Measurements from ENCODE around the gene CRACDL. TPM values are rescaled to one million over a fixed set of nuclear protein-coding genes. Genes with fewer than 3 reads are reported as not detected.

The CRACDL gene
- total and polyA plus RNA-seq, 9 donors = 1.4 to 3.3 (median 2.4) TPM

DNA sequence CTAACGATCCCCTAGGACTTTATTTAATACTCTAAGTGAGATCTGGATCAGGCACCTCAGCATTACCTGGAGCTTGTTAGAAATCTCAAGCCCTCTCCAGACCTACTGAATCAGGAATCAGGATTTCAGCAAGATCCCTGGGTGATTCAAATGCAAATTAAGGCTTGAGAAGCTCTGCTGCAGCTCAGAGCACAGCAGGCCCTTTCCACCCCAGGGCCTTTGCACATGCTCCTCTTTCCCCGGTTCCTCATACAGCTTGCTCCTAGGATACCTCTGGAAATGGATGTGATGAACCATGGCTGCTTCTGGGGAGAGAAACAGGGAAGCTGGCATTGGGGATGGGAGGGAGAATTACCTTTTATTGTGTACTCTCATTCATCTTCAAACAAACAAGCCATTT, 164.8 kb downstream of the CRACDL start:
- H3K9me3 ChIP-seq (replicated peaks; ENCODE audit: control insufficient read depth, low read depth, low read length) = no peaks in the 10 kb centered on the region
- peaks cover 3% of the 10 kb centered on the region for H3K27me3 ChIP-seq (ENCODE audit: control insufficient read depth, insufficient read depth, low read length)
- no peaks in the 10 kb centered on the region for H3K36me3 ChIP-seq (ENCODE audit: control insufficient read depth, insufficient read depth, low read length)
- WGBS (ENCODE audit: insufficient coverage) = 67% methylated on average over 1 of the region's 2 CpGs
- no peak overlapping the region for H3K27ac ChIP-seq (ENCODE audit: low read length)
- H3K4me1 ChIP-seq (ENCODE audit: control insufficient read depth, insufficient read depth, low read length) = peaks cover 29% of the 10 kb centered on the region
- H3K4me3 ChIP-seq (ENCODE audit: low read length) = no peak overlapping the region
- no peak for DNase-seq

DNA sequence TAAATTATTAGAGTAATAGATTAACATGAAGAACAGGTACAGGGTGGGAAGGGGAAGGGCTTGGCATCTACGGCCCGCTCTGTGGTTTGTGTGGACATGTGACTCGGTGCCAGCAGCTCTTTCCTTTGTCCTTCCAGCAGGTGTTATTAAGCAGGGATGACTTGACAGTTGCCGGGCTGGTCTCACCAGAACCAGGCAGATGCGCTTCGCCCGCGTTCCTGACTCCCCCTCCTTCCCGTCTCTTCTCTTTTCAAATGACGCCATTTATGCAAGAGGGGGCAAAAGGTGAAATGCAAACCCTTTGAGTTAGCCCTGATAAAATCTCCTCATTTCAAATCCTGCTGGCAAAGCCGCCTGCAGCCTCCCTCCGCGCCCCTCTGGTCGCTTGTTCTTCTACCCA, 166.2 kb downstream of the CRACDL start:
- Histone ChIP-seq H3K4me1 (ENCODE audit: control insufficient read depth, insufficient read depth, low read length) (peaks cover 18% of the 10 kb centered on the region), H3K27ac (ENCODE audit: low read length) (no peak overlapping the region), H3K9me3 (replicated peaks; ENCODE audit: control insufficient read depth, low read depth, low read length) (no peaks in the 10 kb centered on the region), H3K27me3 (ENCODE audit: control insufficient read depth, insufficient read depth, low read length) (peaks cover 3% of the 10 kb centered on the region), H3K4me3 (ENCODE audit: low read length) (no peak overlapping the region), H3K36me3 (ENCODE audit: control insufficient read depth, insufficient read depth, low read length) (no peaks in the 10 kb centered on the region)
- DNase-seq = no peak
- 76% methylated on average over 12 of the region's 14 CpGs for WGBS (ENCODE audit: insufficient coverage)

DNA sequence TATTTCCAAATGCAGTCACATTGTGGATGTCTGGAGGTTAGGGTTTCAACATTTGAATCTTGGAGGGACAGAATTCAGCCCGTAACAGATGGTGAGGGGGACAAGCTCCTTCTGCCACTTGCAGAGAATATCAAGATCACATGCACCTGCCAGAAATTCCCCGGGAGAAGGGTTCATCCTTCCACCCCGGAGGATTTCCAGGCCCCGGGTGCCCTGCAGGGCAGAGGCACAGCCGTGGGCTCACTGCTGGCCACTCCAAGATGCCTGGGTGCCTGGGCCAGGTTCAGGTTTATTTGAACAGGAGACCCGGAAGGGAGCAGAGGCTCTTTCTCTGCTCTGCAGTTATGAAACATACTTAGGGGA, 166.9 kb downstream of the CRACDL start:
- Histone ChIP-seq H3K4me1 (ENCODE audit: control insufficient read depth, insufficient read depth, low read length) (peaks cover 17% of the 10 kb centered on the region), H3K9me3 (replicated peaks; ENCODE audit: control insufficient read depth, low read depth, low read length) (no peaks in the 10 kb centered on the region), H3K27ac (ENCODE audit: low read length) (no peak overlapping the region), H3K36me3 (ENCODE audit: control insufficient read depth, insufficient read depth, low read length) (no peaks in the 10 kb centered on the region), H3K4me3 (ENCODE audit: low read length) (no peak overlapping the region), H3K27me3 (ENCODE audit: control insufficient read depth, insufficient read depth, low read length) (peaks cover 3% of the 10 kb centered on the region)
- whole genome bisulfite sequencing (ENCODE audit: insufficient coverage) = 47% methylated on average over 4 of the region's 6 CpGs
- DNase-seq = no peak

DNA sequence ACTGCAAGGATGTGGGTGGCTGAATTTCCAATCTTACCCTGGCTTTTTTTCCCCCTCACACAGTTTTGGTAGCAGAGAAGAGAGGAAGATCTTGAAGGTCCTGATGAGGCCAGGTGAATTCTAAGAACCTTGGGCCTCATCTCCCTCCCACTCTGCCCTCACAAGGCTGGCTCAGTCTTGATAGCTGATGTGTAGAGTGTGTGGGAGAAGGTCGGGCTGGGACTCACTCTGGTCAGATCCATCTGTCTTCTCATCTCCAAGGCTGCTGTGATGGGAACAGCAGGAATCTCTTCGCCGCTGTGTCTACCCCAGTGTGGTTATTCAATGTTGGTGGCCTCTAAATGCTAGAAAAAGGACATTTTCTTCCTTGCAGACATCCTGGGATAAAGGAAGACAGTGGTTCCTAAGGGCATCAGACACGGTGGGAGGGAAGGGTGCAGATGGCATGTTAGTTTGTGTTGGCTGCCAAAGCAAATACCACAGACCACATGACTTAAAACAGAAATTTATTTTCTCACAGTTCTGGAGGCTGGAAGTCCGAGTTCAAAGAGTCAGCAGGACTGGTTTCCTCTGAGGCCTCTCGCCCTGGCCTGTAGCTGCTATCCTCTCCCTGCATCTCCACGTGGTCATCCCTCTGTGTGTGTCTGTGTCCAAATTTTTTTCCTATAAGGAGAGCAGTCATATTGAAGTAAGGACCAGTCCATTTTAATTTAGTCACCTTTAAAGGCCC, 167.5 kb downstream of the CRACDL start:
- Histone ChIP-seq H3K27me3 (ENCODE audit: control insufficient read depth, insufficient read depth, low read length) (peaks cover 3% of the 10 kb centered on the region), H3K27ac (ENCODE audit: low read length) (no peak overlapping the region), H3K9me3 (replicated peaks; ENCODE audit: control insufficient read depth, low read depth, low read length) (no peaks in the 10 kb centered on the region), H3K4me1 (ENCODE audit: control insufficient read depth, insufficient read depth, low read length) (peaks cover 17% of the 10 kb centered on the region), H3K36me3 (ENCODE audit: control insufficient read depth, insufficient read depth, low read length) (no peaks in the 10 kb centered on the region), H3K4me3 (ENCODE audit: low read length) (no peak overlapping the region)
- WGBS (ENCODE audit: insufficient coverage) = no CpG with 5 or more reads among the region's 7 CpGs
- peak; percentile 49 for DNase-seq

DNA sequence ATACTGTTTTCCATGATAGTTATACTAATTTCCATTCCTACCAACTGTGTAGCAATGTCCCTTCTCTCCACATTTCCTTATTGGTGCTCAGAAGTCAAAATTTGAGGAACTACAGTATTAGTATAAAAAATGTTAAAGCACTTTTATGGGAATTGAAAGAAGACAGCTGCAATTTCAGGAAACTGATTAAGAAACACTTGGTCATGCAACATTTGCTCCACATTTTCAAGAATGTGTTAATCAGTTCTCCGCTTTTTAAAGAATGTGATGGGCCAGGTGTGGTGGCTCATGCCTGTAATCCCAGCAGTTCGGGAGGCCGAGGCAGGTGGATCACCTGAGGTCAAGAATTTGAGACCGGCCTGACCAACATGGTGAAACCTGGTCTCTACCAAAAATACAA, 171.5 kb downstream of the CRACDL start:
- peak; percentile 49 for DNase-seq
- no peak overlapping the region for H3K4me3 ChIP-seq (ENCODE audit: low read length)
- H3K9me3 ChIP-seq (replicated peaks; ENCODE audit: control insufficient read depth, low read depth, low read length) = no peaks in the 10 kb centered on the region
- no peak overlapping the region for H3K27ac ChIP-seq (ENCODE audit: low read length)
- WGBS (ENCODE audit: insufficient coverage) = 89% methylated on average over 3 of the region's 4 CpGs
- no peaks in the 10 kb centered on the region for H3K27me3 ChIP-seq (ENCODE audit: control insufficient read depth, insufficient read depth, low read length)
- peaks cover 13% of the 10 kb centered on the region for H3K4me1 ChIP-seq (ENCODE audit: control insufficient read depth, insufficient read depth, low read length)
- no peaks in the 10 kb centered on the region for H3K36me3 ChIP-seq (ENCODE audit: control insufficient read depth, insufficient read depth, low read length)

DNA sequence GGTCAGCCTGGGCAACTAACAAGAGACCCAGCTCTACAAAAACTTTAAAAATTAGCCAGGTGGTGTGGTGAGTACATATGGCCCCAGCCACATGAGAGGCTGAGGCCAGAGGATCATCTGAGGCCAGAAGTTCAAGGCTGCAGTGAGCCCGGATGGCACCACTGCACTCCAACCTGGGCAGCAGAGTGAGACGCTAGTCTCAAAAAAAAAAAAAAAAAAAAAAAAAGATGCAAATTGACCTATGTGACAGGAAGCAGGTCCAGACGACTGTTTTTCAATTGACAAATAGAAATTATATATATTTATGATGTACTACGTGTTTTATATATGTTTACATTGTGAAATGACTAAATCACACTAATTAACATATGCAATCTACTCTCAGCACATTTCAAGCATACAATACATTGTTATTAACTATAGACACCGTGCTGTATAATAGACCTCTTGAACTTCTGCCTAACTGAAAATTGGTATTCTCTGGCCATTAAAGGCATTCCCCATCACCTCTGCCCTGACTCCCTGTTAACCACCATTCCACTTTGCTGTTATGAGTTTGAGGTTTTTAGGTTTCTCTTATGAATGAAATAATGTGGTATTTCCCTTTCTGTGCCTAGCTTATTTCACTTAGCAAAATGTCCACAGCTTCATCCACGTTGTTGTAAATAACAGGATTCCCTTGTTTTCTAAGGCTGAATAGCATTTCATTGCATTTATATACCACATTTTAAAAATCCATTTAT, 172.6 kb downstream of the CRACDL start:
- Histone ChIP-seq H3K4me1 (ENCODE audit: control insufficient read depth, insufficient read depth, low read length) (peaks cover 4% of the 10 kb centered on the region), H3K36me3 (ENCODE audit: control insufficient read depth, insufficient read depth, low read length) (no peaks in the 10 kb centered on the region), H3K9me3 (replicated peaks; ENCODE audit: control insufficient read depth, low read depth, low read length) (no peaks in the 10 kb centered on the region), H3K27me3 (ENCODE audit: control insufficient read depth, insufficient read depth, low read length) (no peaks in the 10 kb centered on the region), H3K4me3 (ENCODE audit: low read length) (no peak overlapping the region), H3K27ac (ENCODE audit: low read length) (no peak overlapping the region)
- 60% methylated on average over 1 of the region's 6 CpGs for WGBS (ENCODE audit: insufficient coverage)
- DNase-seq = no peak

DNA sequence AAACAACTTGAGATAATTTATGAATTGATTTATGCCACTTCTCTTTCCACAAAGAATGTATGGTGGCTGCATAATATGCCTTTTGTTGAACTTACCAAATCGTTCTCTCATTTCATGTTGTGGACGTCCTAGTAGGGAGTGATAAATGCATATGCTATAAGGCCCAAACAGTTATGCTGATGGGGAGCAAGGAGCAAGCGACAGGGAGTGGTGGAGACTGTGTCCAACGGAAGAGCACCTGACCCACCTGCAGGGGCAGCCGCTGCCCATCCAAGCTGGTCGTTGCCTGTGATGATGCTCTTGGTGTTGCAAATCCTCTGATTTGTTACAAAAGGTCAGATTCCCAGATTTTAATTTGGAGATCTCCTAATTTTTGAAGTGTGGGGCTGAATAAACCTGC, 174.1 kb downstream of the CRACDL start:
- no peak for DNase-seq
- peaks cover 13% of the 10 kb centered on the region for H3K4me1 ChIP-seq (ENCODE audit: control insufficient read depth, insufficient read depth, low read length)
- WGBS (ENCODE audit: insufficient coverage) = 81% methylated on average over 6 of the region's 6 CpGs

DNA sequence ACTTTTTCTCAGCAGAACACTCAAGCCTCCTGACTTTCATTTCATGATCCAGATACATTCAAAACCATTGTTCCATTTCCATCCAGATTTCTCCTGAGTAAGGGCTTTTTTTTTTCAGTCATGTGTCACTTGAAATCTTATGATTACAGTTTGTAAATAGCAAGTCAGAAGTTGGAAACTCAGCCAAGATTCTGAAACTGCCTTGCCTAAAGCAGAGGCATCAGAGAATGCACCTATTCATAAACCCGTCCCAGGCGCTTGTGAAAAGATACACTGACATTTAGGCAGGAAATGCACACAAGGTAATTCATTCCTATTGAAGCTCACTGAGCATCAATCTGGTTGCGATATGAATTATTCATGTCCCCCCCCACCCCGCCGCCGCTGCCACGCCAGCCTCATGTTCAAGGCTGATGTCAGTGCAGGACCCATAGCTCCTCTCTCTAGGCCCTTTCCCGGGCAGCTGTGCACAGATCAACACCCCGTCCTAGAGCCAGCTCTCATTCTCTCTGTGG, 174.7 kb downstream of the CRACDL start:
- peak overlapping the region; percentile 31 for H3K27ac ChIP-seq (ENCODE audit: low read length)
- WGBS (ENCODE audit: insufficient coverage) = 49% methylated on average over 9 of the region's 9 CpGs
- peaks cover 13% of the 10 kb centered on the region for H3K4me1 ChIP-seq (ENCODE audit: control insufficient read depth, insufficient read depth, low read length)
- DNase-seq = peak; percentile 65
- no peaks in the 10 kb centered on the region for H3K9me3 ChIP-seq (replicated peaks; ENCODE audit: control insufficient read depth, low read depth, low read length)
- no peaks in the 10 kb centered on the region for H3K27me3 ChIP-seq (ENCODE audit: control insufficient read depth, insufficient read depth, low read length)
- H3K36me3 ChIP-seq (ENCODE audit: control insufficient read depth, insufficient read depth, low read length) = no peaks in the 10 kb centered on the region
- no peak overlapping the region for H3K4me3 ChIP-seq (ENCODE audit: low read length)

More for the DNA sequence above, 174.1 kb downstream of the CRACDL start:
- Histone ChIP-seq H3K9me3 (replicated peaks; ENCODE audit: control insufficient read depth, low read depth, low read length) (no peaks in the 10 kb centered on the region), H3K27me3 (ENCODE audit: control insufficient read depth, insufficient read depth, low read length) (no peaks in the 10 kb centered on the region), H3K27ac (ENCODE audit: low read length) (no peak overlapping the region), H3K4me3 (ENCODE audit: low read length) (no peak overlapping the region), H3K36me3 (ENCODE audit: control insufficient read depth, insufficient read depth, low read length) (no peaks in the 10 kb centered on the region)

DNA sequence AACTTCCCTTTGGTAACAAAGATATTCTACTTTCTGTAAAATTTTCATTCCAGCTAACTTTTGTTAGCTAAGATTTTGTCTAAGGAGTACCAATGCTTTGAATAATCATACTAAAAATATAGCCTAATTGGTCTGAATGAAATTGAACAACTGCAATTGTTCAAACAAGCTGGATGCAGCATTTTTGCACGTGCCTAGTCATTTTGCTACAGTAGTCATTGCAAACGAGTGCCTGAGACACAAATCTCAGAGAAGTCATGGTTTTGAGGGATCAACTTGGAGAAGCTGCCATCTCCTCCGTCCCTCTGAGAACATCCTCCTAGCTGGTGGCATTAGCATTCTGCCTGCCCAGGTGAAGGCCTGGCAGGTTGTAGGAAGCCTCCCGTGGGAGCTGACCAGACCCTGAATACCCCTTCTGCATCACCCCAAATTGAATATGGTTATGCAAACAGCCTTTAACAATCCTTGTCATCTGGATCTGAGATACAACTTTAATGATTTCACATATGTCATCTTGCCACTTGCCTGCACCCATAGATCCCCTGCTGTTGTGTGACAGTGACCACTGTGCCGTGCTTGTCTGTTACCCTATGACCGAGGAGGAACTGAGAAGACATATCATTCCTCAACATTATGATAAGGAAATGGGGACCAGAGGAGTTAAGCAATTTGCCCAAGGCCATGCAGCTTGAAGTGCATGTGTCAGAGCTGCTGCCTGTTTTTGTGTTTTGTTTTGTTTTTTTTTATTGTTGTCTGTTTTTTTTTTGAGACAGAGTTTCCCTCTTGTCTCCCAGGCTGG, 176.0 kb downstream of the CRACDL start:
- DNase-seq = no peak
- peaks cover 13% of the 10 kb centered on the region for H3K4me1 ChIP-seq (ENCODE audit: control insufficient read depth, insufficient read depth, low read length)

DNA sequence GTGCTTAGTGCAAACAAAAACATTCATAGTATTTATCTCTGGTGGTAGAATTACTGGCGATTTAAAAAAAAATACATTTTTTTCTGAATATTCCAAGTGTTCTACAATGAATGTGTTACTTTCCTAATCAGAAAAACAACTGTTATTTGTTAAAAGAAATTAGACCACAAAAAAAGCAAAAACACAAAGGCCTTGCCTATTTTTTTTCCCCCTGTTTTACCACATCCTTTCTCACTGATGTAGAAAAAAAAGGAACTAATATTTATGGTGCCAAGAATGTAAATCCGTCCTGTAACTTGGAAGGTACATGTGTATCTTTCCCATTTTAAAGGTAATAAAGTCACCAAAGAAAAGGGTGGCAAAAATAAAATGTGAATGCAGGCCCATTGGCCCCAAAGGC, 176.7 kb downstream of the CRACDL start:
- Histone ChIP-seq H3K36me3 (ENCODE audit: control insufficient read depth, insufficient read depth, low read length) (no peaks in the 10 kb centered on the region), H3K4me3 (ENCODE audit: low read length) (no peak overlapping the region), H3K4me1 (ENCODE audit: control insufficient read depth, insufficient read depth, low read length) (peaks cover 13% of the 10 kb centered on the region), H3K9me3 (replicated peaks; ENCODE audit: control insufficient read depth, low read depth, low read length) (no peaks in the 10 kb centered on the region), H3K27ac (ENCODE audit: low read length) (no peak overlapping the region), H3K27me3 (ENCODE audit: control insufficient read depth, insufficient read depth, low read length) (no peaks in the 10 kb centered on the region)
- DNase-seq = no peak
- no CpG with 5 or more reads among the region's 2 CpGs for WGBS (ENCODE audit: insufficient coverage)

More for the DNA sequence above, 176.0 kb downstream of the CRACDL start:
- H3K27me3 ChIP-seq (ENCODE audit: control insufficient read depth, insufficient read depth, low read length) = no peaks in the 10 kb centered on the region
- WGBS (ENCODE audit: insufficient coverage) = 70% methylated on average over 4 of the region's 6 CpGs
- no peaks in the 10 kb centered on the region for H3K9me3 ChIP-seq (replicated peaks; ENCODE audit: control insufficient read depth, low read depth, low read length)
- H3K36me3 ChIP-seq (ENCODE audit: control insufficient read depth, insufficient read depth, low read length) = no peaks in the 10 kb centered on the region
- no peak overlapping the region for H3K27ac ChIP-seq (ENCODE audit: low read length)
- no peak overlapping the region for H3K4me3 ChIP-seq (ENCODE audit: low read length)

Data from muscle of leg (tissue), 11 donors.